ENCODE results near the gene DDB1.
"Not testable (repeated sequence)": the region's sequence is repeated elsewhere in the genome, so short reads cannot be mapped to it uniquely, and the experiment has no call there.

DDB1 gene

GRCh38 chr11:61264371-61264770 is 68.5 kb downstream of the DDB1 start:
- TF ChIP-seq CTCF (IDR thresholded peaks at IDR 0.05), result no peak
- H3K4me1 ChIP-seq (ENCODE audit: control insufficient read depth in 1 of 2, insufficient read depth in 1 of 2, low read depth in 1 of 2, low read length in 1 of 2), result no peaks in the 10 kb centered on the region
- no peaks in the 10 kb centered on the region for H3K9me3 ChIP-seq
- no peak overlapping the region for H3K27ac ChIP-seq
- no peaks in the 10 kb centered on the region for H3K27me3 ChIP-seq
- no peak overlapping the region for H3K4me3 ChIP-seq (ENCODE audit: low read depth in 1 of 2, low read length in 1 of 2)
- no peaks in the 10 kb centered on the region for H3K36me3 ChIP-seq

- Histone ChIP-seq H3K4me1 (ENCODE audit: control insufficient read depth in 1 of 2, insufficient read depth in 1 of 2, low read depth in 1 of 2, low read length in 1 of 2) (no peaks in the 10 kb centered on the region), H3K4me3 (ENCODE audit: low read depth in 1 of 2, low read length in 1 of 2) (no peak overlapping the region), H3K27ac (no peak overlapping the region), H3K9me3 (no peaks in the 10 kb centered on the region), H3K36me3 (no peaks in the 10 kb centered on the region), H3K27me3 (no peaks in the 10 kb centered on the region)
- TF ChIP-seq CTCF (IDR thresholded peaks at IDR 0.05), result no peak
These were observed 73.5 kb downstream of the DDB1 start for GRCh38 chr11:61259363-61259762.

GRCh38 chr11:61258546-61258945 is 74.4 kb downstream of the DDB1 start:
- Histone ChIP-seq H3K27me3 (no peaks in the 10 kb centered on the region), H3K36me3 (no peaks in the 10 kb centered on the region), H3K4me1 (ENCODE audit: control insufficient read depth in 1 of 2, insufficient read depth in 1 of 2, low read depth in 1 of 2, low read length in 1 of 2) (no peaks in the 10 kb centered on the region), H3K4me3 (ENCODE audit: low read depth in 1 of 2, low read length in 1 of 2) (no peak overlapping the region), H3K9me3 (no peaks in the 10 kb centered on the region), H3K27ac (no peak overlapping the region)
- no peak for TF ChIP-seq CTCF (IDR thresholded peaks at IDR 0.05)

- Histone ChIP-seq H3K4me1 (ENCODE audit: control insufficient read depth in 1 of 2, insufficient read depth in 1 of 2, low read depth in 1 of 2, low read length in 1 of 2) (no peaks in the 10 kb centered on the region), H3K27ac (no peak overlapping the region), H3K4me3 (ENCODE audit: low read depth in 1 of 2, low read length in 1 of 2) (no peak overlapping the region), H3K9me3 (no peaks in the 10 kb centered on the region), H3K36me3 (no peaks in the 10 kb centered on the region), H3K27me3 (no peaks in the 10 kb centered on the region)
- TF ChIP-seq CTCF (IDR thresholded peaks at IDR 0.05), result no peak
These were observed 76.0 kb downstream of the DDB1 start for GRCh38 chr11:61256710-61257482.

GRCh38 chr11:61254403-61255025 is 78.4 kb downstream of the DDB1 start:
- TF ChIP-seq CTCF (IDR thresholded peaks at IDR 0.05), result no peak
- Histone ChIP-seq H3K9me3 (no peaks in the 10 kb centered on the region), H3K4me3 (ENCODE audit: low read depth in 1 of 2, low read length in 1 of 2) (no peak overlapping the region), H3K4me1 (ENCODE audit: control insufficient read depth in 1 of 2, insufficient read depth in 1 of 2, low read depth in 1 of 2, low read length in 1 of 2) (no peaks in the 10 kb centered on the region), H3K27me3 (no peaks in the 10 kb centered on the region), H3K36me3 (no peaks in the 10 kb centered on the region), H3K27ac (no peak overlapping the region)

GRCh38 chr11:61252332-61252731 is 80.6 kb downstream of the DDB1 start:
- not testable (repeated sequence) for H3K4me3 ChIP-seq (ENCODE audit: low read depth in 1 of 2, low read length in 1 of 2); H3K36me3 ChIP-seq; H3K27ac ChIP-seq; H3K27me3 ChIP-seq; H3K9me3 ChIP-seq; H3K4me1 ChIP-seq (ENCODE audit: control insufficient read depth in 1 of 2, insufficient read depth in 1 of 2, low read depth in 1 of 2, low read length in 1 of 2)

GRCh38 chr11:61250796-61251765 is 81.8 kb downstream of the DDB1 start:
- not testable (repeated sequence) for H3K4me3 ChIP-seq (ENCODE audit: low read depth in 1 of 2, low read length in 1 of 2); H3K27ac ChIP-seq; H3K27me3 ChIP-seq; H3K36me3 ChIP-seq; H3K9me3 ChIP-seq; H3K4me1 ChIP-seq (ENCODE audit: control insufficient read depth in 1 of 2, insufficient read depth in 1 of 2, low read depth in 1 of 2, low read length in 1 of 2)
